ENCODE measurements around the gene SPTAN1.
"Not testable (repeated sequence)": the region's sequence is repeated elsewhere in the genome, so short reads cannot be mapped to it uniquely, and the experiment has no call there.

SPTAN1 gene

DNA sequence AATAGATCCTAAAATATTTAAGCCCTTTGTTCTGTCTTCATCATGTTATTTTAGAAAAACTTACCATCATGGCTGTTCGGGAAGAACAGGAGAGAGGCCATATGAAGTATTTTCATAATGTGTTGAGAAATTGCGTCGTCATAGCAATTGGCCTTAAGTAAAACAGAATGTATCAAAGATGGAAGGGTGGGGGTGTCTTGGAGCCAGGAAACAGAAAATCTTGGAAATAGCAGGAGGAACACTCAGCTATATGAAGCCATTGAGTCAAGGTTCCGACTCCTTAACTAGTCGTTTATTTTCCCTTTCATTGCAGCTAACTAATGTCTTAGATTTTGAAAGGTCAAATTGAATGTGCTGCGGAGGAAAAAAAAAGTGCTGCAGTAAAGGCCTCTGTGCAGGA, 1.3 kb downstream of the SPTAN1 start:
- DNase-seq: no peak

DNA sequence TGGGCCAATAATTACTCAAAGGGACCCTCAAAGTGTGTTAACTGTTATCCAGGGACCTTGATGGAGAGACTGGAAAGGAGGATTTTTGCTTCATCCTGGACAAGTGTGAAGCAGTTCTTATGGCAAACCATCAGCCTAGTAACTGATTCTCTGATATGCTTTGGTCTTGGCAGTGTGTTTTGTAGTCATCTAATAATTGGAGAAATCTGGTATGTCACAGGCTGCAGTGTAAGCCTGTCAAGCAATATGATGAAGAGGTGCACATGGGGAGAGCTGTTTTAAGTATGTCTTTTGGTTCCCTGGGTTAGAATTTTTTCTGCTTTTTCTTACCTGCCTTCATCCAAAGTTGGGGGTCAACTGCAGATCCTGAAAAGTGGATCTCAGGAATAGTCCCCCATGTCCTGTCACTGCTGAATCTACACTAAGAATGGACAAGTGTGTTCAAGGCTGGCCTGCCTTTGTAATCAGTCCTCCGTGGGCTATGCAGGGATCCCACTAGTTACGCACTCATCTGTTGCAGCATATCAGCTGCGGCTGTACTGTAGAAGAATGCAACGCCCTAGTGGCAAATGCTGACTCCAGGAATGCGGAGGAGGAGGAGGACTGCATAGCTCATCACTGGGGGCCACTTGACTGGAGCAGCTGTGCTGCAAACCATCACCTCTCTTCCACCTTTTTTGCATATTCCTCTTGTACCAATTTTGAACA, 1.9 kb downstream of the SPTAN1 start:
- peak; percentile 93 for DNase-seq

DNA sequence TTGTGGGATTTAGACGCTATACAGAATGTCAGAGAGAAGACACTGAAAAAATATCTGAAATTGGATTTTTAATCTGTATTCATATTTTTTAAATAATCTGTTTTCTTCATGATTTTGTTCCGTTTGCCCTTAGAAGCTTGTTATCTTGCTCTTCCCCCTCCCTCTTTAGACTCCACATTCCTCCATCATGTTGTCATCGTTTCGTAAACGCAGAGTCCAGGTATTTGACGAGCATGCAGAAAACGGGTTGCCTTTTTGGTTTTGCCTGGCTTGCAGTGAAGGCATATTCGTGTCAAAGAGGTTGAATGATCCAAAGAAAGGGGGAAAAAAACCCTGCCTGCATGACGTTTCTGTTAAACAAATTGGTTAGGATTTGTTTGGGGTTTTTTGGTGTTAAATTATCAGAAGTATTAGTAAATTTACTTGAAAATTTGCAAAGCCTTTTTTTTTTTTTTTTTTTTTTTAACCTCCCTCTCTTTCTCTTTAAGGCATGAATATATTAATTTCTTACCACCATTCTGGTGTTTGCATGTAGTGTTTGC, 2.9 kb downstream of the SPTAN1 start:
- DNase-seq: peak; percentile 88

DNA sequence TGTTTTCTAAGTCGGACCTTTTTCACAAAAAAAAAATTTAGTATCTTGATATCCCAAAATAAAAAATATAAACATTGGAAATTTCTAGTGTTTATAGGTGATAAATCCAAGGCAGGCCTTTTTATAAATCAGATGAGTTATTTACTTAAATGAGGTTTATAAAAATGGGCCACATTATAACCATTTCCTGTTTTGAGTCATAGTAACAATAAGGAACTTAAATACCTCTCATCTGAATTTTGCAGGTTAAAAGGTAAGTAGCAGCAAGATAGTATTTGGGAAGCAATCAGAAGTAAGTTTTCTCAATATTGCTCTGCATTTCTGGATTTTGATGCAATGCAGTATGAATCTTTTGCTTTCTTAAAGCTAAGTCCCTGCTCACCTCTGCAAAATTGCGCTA, 3.9 kb downstream of the SPTAN1 start:
- no peak for DNase-seq

DNA sequence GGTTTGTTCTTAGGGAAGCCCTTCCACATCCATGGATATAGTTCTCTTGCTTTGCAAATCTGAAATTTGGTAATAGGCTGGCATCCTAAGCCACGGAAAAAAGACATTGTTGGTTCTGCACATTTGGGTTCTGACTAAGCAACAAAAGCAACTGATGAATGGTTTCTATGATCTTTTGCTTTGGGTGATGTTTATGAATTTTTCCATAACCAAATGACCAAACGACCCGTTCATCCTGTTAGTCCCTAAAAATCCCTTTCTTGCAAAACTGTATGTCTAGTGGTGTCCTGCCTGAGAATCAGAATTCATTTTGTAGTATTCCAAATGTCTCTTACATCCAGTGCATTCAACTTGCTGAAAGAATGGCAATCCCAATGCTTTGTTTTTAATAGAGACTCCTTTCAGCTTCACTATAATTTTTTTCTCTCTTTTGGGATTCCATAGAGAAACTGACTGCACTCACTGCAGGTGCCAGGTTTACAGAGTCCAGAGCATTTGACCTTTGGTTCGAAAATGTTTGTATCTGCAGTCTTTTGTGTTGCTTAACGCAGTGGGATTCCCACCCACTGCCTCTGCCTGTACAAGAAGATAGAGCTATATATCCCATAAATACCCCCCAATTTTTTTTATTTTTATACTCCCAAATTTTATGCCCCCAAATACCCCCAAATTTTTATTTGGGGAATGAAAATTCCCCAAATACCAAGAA, 4.7 kb downstream of the SPTAN1 start:
- DNase-seq: no peak

DNA sequence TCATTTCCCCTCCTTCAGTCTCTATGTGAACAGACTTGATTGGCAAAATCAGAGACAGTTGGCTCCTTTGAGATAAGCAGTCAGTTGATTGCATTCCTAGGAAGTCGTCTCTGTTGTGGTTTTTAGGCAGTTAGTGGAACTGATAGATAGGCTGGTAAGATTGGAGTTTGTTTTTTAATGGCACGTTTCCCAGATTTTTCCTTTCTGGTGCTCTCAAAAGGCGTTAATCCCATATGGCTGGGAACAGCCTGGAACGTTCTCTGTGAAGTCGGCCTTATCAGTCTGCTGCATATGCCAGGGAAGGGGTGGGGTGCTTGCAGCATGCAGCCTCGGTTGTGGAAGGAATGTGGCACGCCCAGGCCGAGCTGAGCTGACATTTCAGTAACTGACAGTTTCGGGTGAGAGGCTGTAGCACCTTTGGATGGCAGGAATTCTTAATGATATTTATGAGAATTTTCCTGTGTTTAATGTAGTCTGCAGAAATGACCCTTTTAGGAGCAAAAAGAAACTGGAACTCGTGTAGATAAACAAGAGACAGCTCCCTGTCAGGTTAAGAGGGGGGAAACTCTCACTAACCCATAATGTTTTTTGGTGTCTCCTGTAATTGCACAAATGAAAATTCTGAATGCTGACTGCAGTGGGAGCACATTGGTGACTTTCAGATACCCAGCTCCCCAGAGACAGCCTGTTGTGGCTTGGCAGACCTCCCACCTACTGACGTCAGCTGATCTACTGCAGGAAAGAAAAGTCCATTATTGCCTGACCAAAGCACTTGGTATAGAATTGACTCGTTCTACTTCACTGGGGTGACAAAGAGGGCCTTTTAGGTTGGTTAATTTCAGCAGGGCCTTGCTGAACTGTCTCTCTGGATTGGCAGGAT, 6.3 kb downstream of the SPTAN1 start:
- DNase-seq: peak; percentile 88

DNA sequence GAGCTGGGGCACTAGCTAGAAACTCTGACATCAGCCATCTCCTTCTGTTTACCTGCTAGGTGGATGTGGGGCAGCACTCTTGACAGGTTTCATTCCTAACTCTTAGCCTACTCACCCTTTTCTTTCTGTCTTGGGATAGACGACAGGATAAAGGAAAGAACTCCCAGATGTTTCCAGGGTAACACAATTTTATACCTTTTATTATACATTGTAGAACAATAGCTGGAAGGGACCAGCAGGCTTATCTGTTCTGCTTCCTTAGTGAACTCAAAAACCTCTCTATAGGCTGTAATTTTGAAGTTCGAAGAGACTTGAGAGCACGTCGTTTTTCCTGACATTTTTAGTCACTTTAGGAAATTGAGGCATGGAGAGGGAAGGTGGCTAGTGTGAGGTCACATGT, 13.2 kb downstream of the SPTAN1 start:
- DNase-seq: no peak

DNA sequence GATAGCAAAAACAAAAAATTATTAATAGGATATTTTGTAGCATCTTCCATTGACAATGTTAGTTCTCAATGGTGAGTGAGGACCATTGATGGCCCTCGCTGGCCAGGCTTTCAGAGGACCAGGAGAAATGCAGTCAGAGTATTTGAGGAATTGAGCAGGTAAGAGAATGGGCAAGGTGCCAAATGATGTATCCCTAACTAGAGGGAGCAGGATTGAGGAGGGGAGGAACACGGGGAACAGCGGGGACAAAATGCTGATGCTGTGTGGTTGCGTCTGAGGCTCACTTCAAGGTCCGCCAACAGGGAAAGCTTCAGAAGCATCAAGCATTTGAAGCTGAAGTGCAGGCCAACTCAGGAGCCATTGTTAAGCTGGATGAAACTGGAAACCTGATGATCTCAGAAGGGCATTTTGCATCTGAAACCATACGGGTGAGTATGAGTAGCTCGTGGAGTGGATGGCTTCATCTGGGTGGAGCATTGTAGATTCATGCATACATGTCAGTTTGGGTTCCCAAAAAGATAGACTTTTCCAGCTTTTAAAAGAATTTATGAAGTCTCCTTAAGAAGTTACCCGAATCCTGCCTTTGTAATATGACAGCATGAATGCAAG, 16.2 kb downstream of the SPTAN1 start:
- DNase-seq: no peak

DNA sequence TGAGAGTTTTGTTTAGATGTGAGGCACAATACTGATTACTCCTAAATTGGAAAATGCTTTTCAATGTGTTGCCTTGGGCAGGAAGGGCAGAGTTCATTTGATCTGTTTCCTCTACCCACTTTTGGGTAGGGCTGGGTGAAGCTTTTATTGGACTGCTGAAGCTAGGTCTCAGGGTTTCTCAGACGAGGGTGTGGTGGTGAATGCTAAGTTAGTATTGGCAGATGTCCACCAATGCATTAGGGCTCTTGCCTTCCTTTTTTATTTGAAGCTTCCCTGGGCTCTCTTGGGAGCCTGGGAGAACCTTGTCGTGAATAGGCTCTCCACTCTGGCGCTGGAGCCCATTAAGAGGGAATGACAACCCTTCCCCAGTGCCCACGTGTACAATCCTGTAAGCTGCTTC, 23.1 kb downstream of the SPTAN1 start:
- no peak for DNase-seq

DNA sequence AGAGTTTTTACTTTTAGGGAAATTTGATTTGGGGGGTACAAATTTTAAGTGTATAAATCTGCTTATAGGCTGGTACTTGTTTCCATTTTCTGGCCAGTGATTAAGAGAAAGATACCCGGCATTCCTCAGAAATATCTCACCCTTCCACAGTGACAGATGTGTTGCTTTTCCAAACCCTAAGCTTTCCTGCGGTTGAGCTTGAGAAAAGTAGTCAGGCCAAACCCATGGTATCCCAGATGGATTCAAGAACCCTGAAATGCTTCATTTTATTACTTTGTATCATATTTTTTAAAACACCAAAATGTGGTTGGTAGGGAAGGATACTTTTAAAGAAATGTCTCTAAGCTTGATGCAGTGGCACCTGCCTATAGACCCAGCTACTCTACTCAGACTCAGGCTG, 23.5 kb downstream of the SPTAN1 start:
- no peak for DNase-seq

DNA sequence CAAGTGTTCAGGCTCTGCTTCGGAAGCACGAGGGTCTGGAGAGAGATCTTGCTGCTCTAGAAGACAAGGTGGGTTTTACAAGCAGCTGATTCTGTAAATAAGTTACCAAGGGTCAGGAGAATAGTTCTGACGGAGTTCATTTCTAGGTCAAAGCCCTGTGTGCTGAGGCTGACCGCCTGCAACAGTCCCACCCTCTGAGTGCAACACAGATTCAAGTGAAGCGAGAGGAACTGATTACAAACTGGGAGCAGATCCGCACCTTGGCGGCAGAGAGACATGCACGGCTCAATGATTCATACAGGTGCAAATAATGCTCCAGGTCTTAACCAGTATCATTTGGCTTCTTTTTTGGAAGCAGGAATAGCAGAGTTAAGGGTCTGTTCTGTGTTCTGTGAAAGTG, 24.8 kb downstream of the SPTAN1 start:
- no peak for DNase-seq

DNA sequence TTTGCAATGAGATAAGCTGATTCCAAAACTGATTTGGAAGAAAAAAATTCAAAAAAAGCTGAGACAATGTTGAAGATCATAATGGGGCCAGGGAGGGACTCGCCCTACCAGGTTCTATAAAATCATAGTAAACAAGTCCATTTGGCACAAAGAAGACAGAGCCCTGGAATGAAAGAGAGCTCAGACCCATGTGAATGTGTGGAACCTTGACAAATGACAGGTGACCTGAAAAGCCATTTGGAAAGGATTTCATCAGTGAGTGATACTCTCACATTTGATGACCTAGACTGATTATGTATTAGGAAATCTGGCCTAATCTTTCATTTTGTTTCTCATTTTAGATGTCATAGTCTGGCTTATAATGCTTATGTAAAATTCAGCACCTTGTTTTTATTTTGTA, 26.8 kb downstream of the SPTAN1 start:
- DNase-seq: no peak

DNA sequence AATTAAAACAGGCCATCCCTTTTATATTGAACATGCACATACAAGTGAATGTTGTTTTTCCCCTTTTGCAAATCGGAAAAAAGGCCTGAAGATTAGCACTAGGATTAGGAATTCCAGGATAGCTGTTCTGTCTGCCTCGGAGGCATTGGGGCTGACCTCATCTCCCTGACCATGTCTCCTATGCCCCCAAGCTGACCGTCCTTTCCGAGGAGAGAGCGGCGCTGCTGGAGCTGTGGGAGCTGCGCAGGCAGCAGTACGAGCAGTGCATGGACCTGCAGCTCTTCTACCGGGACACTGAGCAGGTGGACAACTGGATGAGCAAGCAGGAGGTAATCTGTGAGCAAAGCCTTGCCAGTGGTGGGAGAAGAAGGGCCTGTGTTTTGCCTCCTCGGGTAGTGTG, 28.3 kb downstream of the SPTAN1 start:
- no peak for DNase-seq

DNA sequence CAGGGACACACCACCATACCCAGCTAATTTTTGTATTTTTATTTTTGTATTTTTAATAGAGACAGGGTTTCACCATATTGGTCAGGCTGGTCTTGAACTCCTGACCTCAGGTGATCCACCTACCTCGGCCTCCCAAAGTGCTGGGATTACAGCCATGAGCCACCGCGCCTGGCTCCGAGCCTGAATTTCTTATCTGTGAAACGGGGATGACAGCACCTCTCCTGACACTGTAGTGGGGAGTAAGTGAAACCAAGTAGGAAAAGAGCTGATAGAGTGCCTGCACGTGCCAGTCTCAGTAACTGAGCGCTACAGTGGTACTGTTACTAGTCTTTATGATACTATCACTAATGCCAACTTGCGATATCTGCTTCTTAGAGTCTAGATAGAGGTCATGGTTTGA, 32.8 kb downstream of the SPTAN1 start:
- not testable (repeated sequence) for DNase-seq

DNA sequence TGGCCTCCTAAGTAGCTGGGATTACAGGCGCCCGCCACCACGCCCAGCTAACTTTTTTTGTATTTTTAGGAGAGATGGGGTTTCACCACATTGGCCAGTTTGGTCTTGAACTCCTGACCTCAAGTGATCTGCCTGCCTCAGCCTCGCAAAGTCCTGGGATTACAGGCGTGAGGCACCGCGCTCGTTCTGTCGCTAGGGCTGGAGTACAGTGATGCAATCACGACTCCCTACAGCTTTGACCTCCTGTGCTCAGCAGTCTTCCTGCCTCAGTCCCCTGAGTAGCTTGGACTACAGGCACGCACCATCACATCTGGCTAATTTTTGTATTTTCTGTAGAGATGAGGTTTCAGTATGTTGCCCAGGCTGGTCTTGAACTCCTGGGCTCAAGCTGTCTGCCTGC, 34.5 kb downstream of the SPTAN1 start:
- DNase-seq: not testable (repeated sequence)

DNA sequence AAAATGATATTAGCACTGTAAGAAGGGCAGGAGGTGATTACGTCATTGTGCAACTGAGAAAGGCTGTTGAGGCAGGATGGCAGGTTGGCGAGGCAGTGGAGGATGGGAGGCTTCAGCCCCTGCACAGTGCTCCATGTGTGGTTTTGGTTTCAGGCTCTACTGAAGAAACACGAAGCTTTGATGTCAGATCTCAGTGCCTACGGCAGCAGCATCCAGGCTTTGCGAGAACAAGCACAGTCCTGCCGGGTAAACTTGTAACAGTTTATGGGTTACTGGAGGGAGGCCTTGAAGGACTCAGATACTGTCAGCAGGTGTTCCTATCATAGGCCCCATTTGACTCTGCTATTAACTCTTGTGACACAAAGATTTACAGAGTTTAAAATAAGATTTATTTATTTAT, 35.1 kb downstream of the SPTAN1 start:
- DNase-seq: no peak

DNA sequence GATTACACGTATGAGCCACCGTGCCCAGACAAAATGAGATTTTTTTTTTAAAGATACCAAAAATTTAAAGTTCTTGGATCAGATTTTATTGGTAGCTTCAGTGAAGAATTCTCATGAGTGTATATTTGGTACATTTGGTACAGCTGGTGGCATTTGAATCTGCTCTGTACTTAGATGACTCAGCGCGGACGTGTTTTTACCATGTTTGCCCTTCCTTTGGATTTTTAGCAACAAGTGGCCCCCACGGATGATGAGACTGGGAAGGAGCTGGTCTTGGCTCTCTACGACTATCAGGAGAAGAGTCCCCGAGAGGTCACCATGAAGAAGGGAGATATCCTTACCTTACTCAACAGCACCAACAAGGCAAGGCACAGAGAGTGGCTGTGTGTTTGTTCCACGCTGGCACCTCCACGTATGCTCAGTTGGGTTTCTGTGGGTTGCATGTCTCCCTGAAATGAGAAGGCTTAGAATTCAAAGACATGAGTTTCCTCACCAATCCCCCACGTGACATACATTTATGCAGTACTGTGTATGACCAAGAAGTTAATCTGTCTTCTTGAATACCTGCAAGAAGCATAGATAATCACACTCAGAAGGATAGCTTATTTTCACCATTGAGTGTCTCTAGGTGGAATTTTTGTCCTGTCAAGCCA, 36.3 kb downstream of the SPTAN1 start:
- no peak for DNase-seq

DNA sequence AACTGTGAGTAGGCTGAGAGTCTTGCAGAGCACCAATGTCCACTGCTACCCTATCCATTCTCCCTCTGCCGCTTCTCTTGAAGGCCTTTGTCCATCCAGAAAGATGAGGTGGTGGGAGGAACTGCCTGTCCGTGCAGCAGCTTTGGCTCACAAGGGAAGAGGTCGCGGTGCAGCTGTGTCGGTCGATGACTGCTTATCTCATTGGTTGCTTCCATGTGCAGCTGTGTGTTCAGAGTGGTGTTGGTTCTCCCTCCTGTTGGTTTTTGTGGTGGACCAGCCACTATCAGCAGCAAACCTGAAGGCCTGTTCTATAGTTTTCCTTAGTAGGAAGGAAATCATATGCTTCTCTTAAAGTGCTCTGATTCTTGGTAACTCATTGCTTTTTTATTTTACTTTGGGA, 40.7 kb downstream of the SPTAN1 start:
- DNase-seq: no peak

DNA sequence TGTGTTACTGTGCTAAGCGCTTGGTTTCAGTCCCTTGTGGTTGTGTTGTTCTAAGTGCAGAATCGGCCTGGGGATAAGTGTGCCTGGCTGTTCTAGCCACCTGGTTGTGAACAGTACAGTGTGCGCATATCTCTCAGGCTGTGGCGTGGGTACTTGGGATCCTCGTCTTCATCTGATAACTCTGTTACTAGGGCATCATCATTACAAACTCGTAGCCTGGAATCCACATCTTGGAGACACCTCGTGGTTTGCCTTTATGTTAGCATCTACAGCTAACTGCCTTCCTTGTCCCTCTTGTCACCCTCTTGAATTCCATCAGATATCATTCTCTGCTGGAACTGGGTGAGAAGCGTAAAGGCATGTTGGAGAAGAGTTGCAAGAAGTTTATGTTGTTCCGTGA, 41.5 kb downstream of the SPTAN1 start:
- no peak for DNase-seq

DNA sequence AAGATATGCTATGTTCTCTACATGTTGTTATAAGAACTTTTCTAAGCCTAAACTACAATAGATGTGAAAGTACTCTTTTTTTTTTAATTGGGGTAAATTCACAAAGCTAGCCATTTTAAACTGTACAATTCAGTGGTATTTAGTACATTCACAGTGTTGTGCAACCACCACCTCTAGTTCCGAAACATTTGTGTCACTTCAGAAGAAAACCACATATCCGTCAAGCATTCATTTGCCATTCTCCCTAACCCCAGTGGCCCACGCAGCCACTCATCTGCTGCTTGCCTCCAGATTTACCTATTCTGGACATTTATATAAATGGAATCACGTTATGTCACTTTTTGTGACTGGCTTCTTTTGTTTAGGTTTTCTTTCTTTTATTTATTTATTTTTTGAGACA, 43.1 kb downstream of the SPTAN1 start:
- DNase-seq: no peak

DNA sequence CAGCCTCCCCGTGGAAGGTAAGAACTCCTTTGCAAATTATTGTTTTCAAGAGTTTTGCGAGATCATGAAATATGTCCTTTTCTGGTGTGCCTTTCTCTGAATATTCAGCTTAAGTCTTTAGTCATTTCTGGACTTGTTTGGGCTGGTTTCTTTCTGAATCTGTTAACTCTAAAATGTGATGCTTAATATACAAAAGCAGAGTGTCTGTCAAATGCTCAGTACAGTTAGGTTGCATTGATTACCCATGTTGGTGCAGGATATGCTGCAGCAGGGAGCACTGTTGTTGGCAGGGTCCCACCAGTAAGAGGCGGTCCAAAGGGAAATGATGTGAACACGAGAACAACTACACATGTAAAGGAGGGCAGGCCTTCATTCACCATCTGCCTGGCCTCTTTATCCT, 47.7 kb downstream of the SPTAN1 start:
- DNase-seq: no peak

DNA sequence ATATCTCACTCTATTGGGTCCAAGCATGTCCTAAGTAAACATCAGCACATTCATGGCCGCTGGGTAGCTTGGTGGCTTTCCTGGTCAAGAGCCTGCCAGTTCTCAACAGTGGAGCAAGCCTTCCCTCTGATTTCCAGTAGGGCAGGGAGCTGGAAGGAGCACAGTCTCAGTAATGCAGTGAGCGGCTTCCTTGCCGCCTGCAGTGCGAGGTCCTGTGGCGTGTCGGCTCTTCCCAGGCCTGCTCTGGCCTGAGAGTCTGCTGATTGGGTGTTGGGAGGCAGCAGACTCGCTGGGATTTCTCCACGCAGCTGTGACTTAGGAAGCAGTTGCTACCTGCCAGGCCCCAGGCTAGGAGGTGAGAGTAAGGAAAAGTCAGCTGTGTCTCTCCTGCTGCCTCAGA, 51.3 kb downstream of the SPTAN1 start:
- DNase-seq: no peak
